HEK293 (cell line): ENCODE results near the gene VGLL4.
"Not testable (repeated sequence)": the region's sequence is repeated elsewhere in the genome, so short reads cannot be mapped to it uniquely, and the experiment has no call there.

Experiments
- CTCF ChIA-PET: fragments of 350-600 bp; formaldehyde crosslinking; extraction: SDS; loops from one replicate; lab custom pipeline; 2021; ENCODE audit warnings: antibody characterized with exemption; lab: Yijun Ruan, JAX
- POLR2A ChIA-PET: fragments of 300-600 bp; formaldehyde crosslinking; extraction: SDS; loops from one replicate; lab custom pipeline; 2020; ENCODE audit warnings: antibody characterized with exemption, inconsistent platforms; lab: Yijun Ruan, JAX
- H3K27ac ChIP-seq: fragments of 200-500 bp; sonication (Bioruptor generic); 2 replicates; pipeline ENCODE4 v1.5.1; 2014; ENCODE audit warnings: low read depth, low read length, control low read depth, inconsistent platforms; ENCODE audit errors: extremely low read depth
- H3K36me3 ChIP-seq, 2 experiments: fragments of 200-500 bp in 1 of 2; sonication (Bioruptor generic) in 1 of 2; 1 replicate in 1 of 2; 2 replicates in 1 of 2; pipeline ENCODE4 v1.5.1; 2014 to 2017; ENCODE audit warnings: inconsistent platforms in 2 of 2, low read length in 2 of 2; ENCODE audit not compliant: control insufficient read depth in 2 of 2, insufficient read depth in 1 of 2
- H3K4me1 ChIP-seq: fragments of 200-500 bp; sonication (Bioruptor generic); 2 replicates; pipeline ENCODE4 v1.5.1; 2014; ENCODE audit warnings: mild to moderate bottlenecking, low read length, inconsistent platforms; ENCODE audit not compliant: control insufficient read depth, insufficient read depth
- H3K4me3 ChIP-seq: 2 replicates; pipeline ENCODE4 v1.5.1; 2011; ENCODE audit warnings: low read depth, mild to moderate bottlenecking, control low read depth, low read length, moderate library complexity
- H3K9me3 ChIP-seq: fragments of 200-500 bp; sonication (Bioruptor generic); 2 replicates; pipeline ENCODE4 v1.5.1; 2014; ENCODE audit warnings: low read depth, low read length, inconsistent platforms; ENCODE audit not compliant: control insufficient read depth, insufficient read depth
- SCRT1 ChIP-seq: fragments of 450-650 bp; formaldehyde crosslinking; IDR thresholded peaks from 2 replicates; pipeline ENCODE4 v1.5.1; 2016; ENCODE audit warnings: missing biosample characterization, missing genetic modification characterization, borderline replicate concordance
- SCRT2 ChIP-seq: fragments of 450-650 bp; formaldehyde crosslinking; IDR thresholded peaks from 2 replicates; pipeline ENCODE4 v1.5.1; 2016; ENCODE audit warnings: missing biosample characterization, missing genetic modification characterization
- ZFHX2 ChIP-seq: fragments of 450-650 bp; formaldehyde crosslinking; conservative IDR thresholded peaks from 2 replicates; pipeline ENCODE4 v1.5.1; 2016; ENCODE audit warnings: missing biosample characterization, missing genetic modification characterization
- ZNF132 ChIP-seq: fragments of 450-650 bp; formaldehyde crosslinking; IDR thresholded peaks from 2 replicates; pipeline ENCODE4 v1.5.1; 2017; ENCODE audit warnings: missing biosample characterization, missing genetic modification characterization, borderline replicate concordance
- ZNF140 ChIP-seq: fragments of 450-650 bp; formaldehyde crosslinking; IDR thresholded peaks from 2 replicates; pipeline ENCODE4 v1.5.1; 2016; ENCODE audit warnings: missing biosample characterization, missing genetic modification characterization
- ZNF146 ChIP-seq: fragments of 450-650 bp; formaldehyde crosslinking; IDR thresholded peaks from 2 replicates; pipeline ENCODE4 v1.5.1; 2016; ENCODE audit warnings: missing biosample characterization, missing genetic modification characterization
- ZNF239 ChIP-seq: fragments of 450-650 bp; formaldehyde crosslinking; IDR thresholded peaks from 2 replicates; pipeline ENCODE4 v1.5.1; 2016; ENCODE audit warnings: missing biosample characterization, missing genetic modification characterization
- ZNF24 ChIP-seq: fragments of 450-650 bp; formaldehyde crosslinking; IDR thresholded peaks from 2 replicates; pipeline ENCODE4 v1.5.1; 2016; ENCODE audit warnings: missing biosample characterization, missing genetic modification characterization
- ZNF266 ChIP-seq: fragments of 450-650 bp; formaldehyde crosslinking; IDR thresholded peaks from 2 replicates; pipeline ENCODE4 v1.5.1; 2016; ENCODE audit warnings: missing biosample characterization, missing genetic modification characterization, low read depth
- ZNF311 ChIP-seq: fragments of 450-650 bp; formaldehyde crosslinking; IDR thresholded peaks from 2 replicates; pipeline ENCODE4 v1.5.1; 2017; ENCODE audit warnings: missing biosample characterization, missing genetic modification characterization, borderline replicate concordance
- ZNF324 ChIP-seq: fragments of 450-650 bp; formaldehyde crosslinking; IDR thresholded peaks from 2 replicates; pipeline ENCODE4 v1.5.1; 2016; ENCODE audit warnings: missing biosample characterization, missing genetic modification characterization
- ZNF701 ChIP-seq: fragments of 450-650 bp; formaldehyde crosslinking; IDR thresholded peaks from 2 replicates; pipeline ENCODE4 v1.5.1; 2016; ENCODE audit warnings: missing biosample characterization, missing genetic modification characterization
- ZNF791 ChIP-seq: fragments of 450-650 bp; formaldehyde crosslinking; IDR thresholded peaks from 2 replicates; pipeline ENCODE4 v1.5.1; 2016; ENCODE audit warnings: missing biosample characterization, missing genetic modification characterization
- TF ChIP-seq, protein P1 (sequence below): fragments of 450-650 bp; IDR thresholded peaks from 2 replicates; pipeline ENCODE4 v1.5.1; 2018; ENCODE audit warnings: missing biosample characterization, mild to moderate bottlenecking, missing genetic modification characterization
- TF ChIP-seq, protein P2 (sequence below): fragments of 450-650 bp; formaldehyde crosslinking; IDR thresholded peaks from 2 replicates; pipeline ENCODE4 v1.5.1; 2016; ENCODE audit warnings: missing biosample characterization, missing genetic modification characterization
- TF ChIP-seq, protein P3 (sequence below): fragments of 450-650 bp; formaldehyde crosslinking; IDR thresholded peaks from 2 replicates; pipeline ENCODE4 v1.5.1; 2016; ENCODE audit warnings: missing biosample characterization, missing genetic modification characterization

Gene VGLL4

DNA sequence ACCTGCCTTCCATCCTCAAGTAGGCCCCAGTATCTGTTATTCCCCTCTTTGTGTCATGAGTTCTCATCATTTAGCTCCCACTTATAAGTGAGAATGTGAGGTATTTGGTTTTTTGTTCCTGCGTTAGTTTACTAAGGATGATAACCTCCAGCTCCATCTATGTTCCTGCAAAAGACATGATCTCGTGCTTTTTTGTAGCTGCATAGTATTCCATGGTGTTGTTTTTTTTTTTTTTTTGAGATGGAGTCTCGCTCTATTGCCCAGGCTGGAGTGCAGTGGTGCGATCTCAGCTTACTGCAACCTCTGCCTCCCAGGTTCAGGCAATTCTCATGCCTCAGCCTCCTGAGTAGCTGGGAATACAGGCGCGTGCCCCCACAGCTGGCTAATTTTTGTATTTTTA is 41.3 kb upstream of the VGLL4 start:
- POLR2A ChIA-PET, result interaction anchor here (0.7 kb wide), 1 partner anchor 441 kb away, joined by 3 read pairs; no protein-coding TSS in a partner anchor
- H3K9me3 ChIP-seq, H3K4me3 ChIP-seq, H3K27ac ChIP-seq, H3K36me3 ChIP-seq, CTCF ChIA-PET, H3K4me1 ChIP-seq: not testable (repeated sequence)
- peak; percentile 94 for TF ChIP-seq ZNF146 (tag by site-specific recombination)

DNA sequence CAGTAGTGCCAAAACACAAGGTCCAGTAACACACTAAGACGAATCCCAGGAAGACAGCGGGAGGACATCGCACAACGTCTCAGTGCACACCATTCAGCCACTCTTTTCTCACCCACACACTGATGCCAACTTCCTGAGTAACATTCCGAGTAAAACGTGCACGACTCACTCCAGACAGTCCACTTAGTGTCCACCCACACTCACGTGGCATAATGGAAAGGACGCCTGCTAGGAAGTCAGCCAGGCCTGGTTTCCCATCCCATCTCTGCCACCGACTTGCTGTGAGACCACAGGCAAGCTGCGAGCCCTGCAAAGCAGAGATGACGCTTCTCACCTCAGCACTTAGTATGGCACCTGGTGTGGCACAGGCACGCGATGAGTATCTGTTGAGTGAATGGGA is 36.8 kb upstream of the VGLL4 start:
- ChIA-PET CTCF (no interaction called here), POLR2A (no interaction called here)
- no peaks in the 10 kb centered on the region for H3K9me3 ChIP-seq
- H3K4me1 ChIP-seq, result no peaks in the 10 kb centered on the region
- H3K36me3 ChIP-seq, result no peaks in the 10 kb centered on the region; a peak in 1 of 3 replicates
- TF ChIP-seq ZFHX2 (tag by site-specific recombination) (peak; percentile 47), ZNF311 (tag by site-specific recombination) (no peak)
- no peak overlapping the region for H3K27ac ChIP-seq
- no peak overlapping the region for H3K4me3 ChIP-seq

DNA sequence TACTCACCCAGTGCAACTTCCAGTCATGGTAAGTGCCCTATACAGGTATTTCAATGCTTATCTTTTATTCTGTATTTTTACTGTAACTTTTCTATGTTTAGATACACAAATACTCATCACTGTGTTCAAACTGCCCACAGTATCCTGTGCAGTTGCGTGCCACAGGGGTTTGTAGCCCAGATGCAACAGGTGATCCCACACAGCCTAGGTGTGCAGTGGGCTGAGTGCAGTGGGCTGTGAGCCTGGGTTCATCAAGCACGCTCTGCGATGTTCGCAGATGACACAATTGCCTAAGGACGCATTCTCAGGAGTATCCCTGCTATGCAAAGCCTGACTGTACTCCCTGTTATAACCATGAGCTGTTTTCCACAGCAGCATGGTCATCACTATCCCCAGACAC is 36.2 kb upstream of the VGLL4 start:
- Histone ChIP-seq H3K4me1 (no peaks in the 10 kb centered on the region), H3K9me3 (no peaks in the 10 kb centered on the region), H3K4me3 (no peak overlapping the region), H3K36me3 (no peaks in the 10 kb centered on the region; a peak in 1 of 3 replicates), H3K27ac (no peak overlapping the region)
- TF ChIP-seq SCRT2 (tag by site-specific recombination) (peak; percentile 94), ZNF324 (tag by site-specific recombination) (no peak), ZNF239 (no peak), ZNF701 (tag by site-specific recombination) (no peak), ZNF140 (tag by site-specific recombination) (no peak), SCRT1 (peak; percentile 82), ZNF266 (no peak), ZNF791 (tag by site-specific recombination) (no peak)
- TF ChIP-seq, protein P1, sequence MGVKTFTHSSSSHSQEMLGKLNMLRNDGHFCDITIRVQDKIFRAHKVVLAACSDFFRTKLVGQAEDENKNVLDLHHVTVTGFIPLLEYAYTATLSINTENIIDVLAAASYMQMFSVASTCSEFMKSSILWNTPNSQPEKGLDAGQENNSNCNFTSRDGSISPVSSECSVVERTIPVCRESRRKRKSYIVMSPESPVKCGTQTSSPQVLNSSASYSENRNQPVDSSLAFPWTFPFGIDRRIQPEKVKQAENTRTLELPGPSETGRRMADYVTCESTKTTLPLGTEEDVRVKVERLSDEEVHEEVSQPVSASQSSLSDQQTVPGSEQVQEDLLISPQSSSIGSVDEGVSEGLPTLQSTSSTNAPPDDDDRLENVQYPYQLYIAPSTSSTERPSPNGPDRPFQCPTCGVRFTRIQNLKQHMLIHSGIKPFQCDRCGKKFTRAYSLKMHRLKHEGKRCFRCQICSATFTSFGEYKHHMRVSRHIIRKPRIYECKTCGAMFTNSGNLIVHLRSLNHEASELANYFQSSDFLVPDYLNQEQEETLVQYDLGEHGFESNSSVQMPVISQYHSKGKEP (tag by site-specific recombination), result no peak
- TF ChIP-seq, protein P2, sequence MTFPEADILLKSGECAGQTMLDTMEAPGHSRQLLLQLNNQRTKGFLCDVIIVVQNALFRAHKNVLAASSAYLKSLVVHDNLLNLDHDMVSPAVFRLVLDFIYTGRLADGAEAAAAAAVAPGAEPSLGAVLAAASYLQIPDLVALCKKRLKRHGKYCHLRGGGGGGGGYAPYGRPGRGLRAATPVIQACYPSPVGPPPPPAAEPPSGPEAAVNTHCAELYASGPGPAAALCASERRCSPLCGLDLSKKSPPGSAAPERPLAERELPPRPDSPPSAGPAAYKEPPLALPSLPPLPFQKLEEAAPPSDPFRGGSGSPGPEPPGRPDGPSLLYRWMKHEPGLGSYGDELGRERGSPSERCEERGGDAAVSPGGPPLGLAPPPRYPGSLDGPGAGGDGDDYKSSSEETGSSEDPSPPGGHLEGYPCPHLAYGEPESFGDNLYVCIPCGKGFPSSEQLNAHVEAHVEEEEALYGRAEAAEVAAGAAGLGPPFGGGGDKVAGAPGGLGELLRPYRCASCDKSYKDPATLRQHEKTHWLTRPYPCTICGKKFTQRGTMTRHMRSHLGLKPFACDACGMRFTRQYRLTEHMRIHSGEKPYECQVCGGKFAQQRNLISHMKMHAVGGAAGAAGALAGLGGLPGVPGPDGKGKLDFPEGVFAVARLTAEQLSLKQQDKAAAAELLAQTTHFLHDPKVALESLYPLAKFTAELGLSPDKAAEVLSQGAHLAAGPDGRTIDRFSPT (tag by site-specific recombination), result no peak
- TF ChIP-seq, protein P3, sequence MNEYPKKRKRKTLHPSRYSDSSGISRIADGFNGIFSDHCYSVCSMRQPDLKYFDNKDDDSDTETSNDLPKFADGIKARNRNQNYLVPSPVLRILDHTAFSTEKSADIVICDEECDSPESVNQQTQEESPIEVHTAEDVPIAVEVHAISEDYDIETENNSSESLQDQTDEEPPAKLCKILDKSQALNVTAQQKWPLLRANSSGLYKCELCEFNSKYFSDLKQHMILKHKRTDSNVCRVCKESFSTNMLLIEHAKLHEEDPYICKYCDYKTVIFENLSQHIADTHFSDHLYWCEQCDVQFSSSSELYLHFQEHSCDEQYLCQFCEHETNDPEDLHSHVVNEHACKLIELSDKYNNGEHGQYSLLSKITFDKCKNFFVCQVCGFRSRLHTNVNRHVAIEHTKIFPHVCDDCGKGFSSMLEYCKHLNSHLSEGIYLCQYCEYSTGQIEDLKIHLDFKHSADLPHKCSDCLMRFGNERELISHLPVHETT (tag by site-specific recombination), result no peak
- CTCF ChIA-PET, result no interaction called here
- POLR2A ChIA-PET, result no interaction called here

DNA sequence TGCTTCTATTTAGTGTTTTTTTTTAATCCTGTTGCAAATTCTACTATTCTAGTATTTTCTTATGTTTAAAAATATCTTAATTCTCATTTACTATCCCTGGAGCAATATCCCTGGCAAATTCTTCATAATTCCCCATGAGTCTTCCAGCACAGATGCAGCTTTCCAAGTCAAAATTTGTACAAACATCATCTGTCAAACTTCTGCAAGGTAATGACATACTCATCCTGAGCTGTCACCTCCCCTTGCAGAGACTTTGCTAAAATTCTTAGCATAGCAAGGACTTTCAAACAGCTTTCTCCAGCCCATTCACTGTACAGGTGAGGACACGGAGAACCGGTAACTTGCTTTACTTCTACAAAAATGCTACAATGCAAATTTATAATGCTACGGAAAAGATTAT is 28.6 kb upstream of the VGLL4 start:
- H3K4me3 ChIP-seq, result no peak overlapping the region
- no peaks in the 10 kb centered on the region for H3K9me3 ChIP-seq
- H3K36me3 ChIP-seq, result no peaks in the 10 kb centered on the region
- ChIA-PET CTCF (interaction anchor here (0.7 to 0.9 kb wide), 3 partner anchors 15 to 293 kb away, joined by 3 to 4 read pairs (median 3); no protein-coding TSS in a partner anchor), POLR2A (interaction anchor here (1.1 kb wide), 1 partner anchor 18 kb away, joined by 3 read pairs; no protein-coding TSS in a partner anchor)
- H3K27ac ChIP-seq, result no peak overlapping the region
- TF ChIP-seq ZNF132 (no peak), ZNF24 (no peak)
- TF ChIP-seq, all 188 proteins: peak for 0
- H3K4me1 ChIP-seq, result peaks cover 7% of the 10 kb centered on the region; the same call in 1 of the 2 replicates
